Neuron (in vitro differentiated cells): ENCODE data around the gene NDUFS8.
A peak's percentile ranks its signal among the peaks of the same experiment; 100 is the strongest.

Experiments
- H2AFZ ChIP-seq: one replicate; pipeline ENCODE4 v1.6.1; 2013; ENCODE audit warnings: low read depth, mild to moderate bottlenecking, inconsistent platforms, low read length, moderate library complexity
- H3K27me3 ChIP-seq: one replicate; pipeline ENCODE4 v1.6.1; 2013; ENCODE audit warnings: low read length; ENCODE audit not compliant: insufficient read depth
- H3K36me3 ChIP-seq: one replicate; pipeline ENCODE4 v1.6.1; 2013; ENCODE audit warnings: low read length; ENCODE audit not compliant: insufficient read depth
- H3K4me1 ChIP-seq: one replicate; pipeline ENCODE4 v1.6.1; 2013; ENCODE audit warnings: low read length; ENCODE audit not compliant: insufficient read depth
- H3K4me3 ChIP-seq: 2 replicates; pipeline ENCODE4 v1.5.1; 2013; ENCODE audit warnings: mild to moderate bottlenecking, low read length, moderate library complexity
- H3K9me3 ChIP-seq: one replicate; pipeline ENCODE4 v1.6.1; 2013; ENCODE audit warnings: low read length

The NDUFS8 gene

GRCh38 chr11:68028802-68029545 lies 1.5 kb upstream of the NDUFS8 start:
- Histone ChIP-seq H3K27me3 (no peaks in the 10 kb centered on the region), H2AFZ (no peak overlapping the region), H3K4me3 (peak overlapping the region; percentile 90), H3K4me1 (peaks cover 14% of the 10 kb centered on the region), H3K9me3 (peaks cover 10% of the 10 kb centered on the region), H3K36me3 (peaks cover 13% of the 10 kb centered on the region)

GRCh38 chr11:68031144-68031464 lies 623 bp downstream of the NDUFS8 start:
- peaks cover 14% of the 10 kb centered on the region for H3K4me1 ChIP-seq
- H3K4me3 ChIP-seq, result peak overlapping the region; percentile 90
- H2AFZ ChIP-seq, result no peak overlapping the region
- H3K9me3 ChIP-seq, result no peaks in the 10 kb centered on the region
- H3K27me3 ChIP-seq, result no peaks in the 10 kb centered on the region
- H3K36me3 ChIP-seq, result peaks cover 21% of the 10 kb centered on the region

GRCh38 chr11:68032003-68032402 lies 1.5 kb downstream of the NDUFS8 start:
- Histone ChIP-seq H3K4me3 (peak overlapping the region; percentile 90), H3K4me1 (peaks cover 14% of the 10 kb centered on the region), H3K9me3 (no peaks in the 10 kb centered on the region), H3K27me3 (no peaks in the 10 kb centered on the region), H2AFZ (no peak overlapping the region), H3K36me3 (peaks cover 21% of the 10 kb centered on the region)

GRCh38 chr11:68032997-68033707 lies 2.7 kb downstream of the NDUFS8 start:
- H3K4me3 ChIP-seq, result no peak overlapping the region

GRCh38 chr11:68033708-68034045 lies 3.2 kb downstream of the NDUFS8 start:
- Histone ChIP-seq H3K9me3 (no peaks in the 10 kb centered on the region), H3K36me3 (peaks cover 21% of the 10 kb centered on the region), H2AFZ (no peak overlapping the region), H3K27me3 (no peaks in the 10 kb centered on the region), H3K4me3 (no peak overlapping the region), H3K4me1 (peaks cover 14% of the 10 kb centered on the region)

More at GRCh38 chr11:68032997-68033707, 2.7 kb downstream of the NDUFS8 start:
- H3K36me3 ChIP-seq, result peaks cover 21% of the 10 kb centered on the region
- no peak overlapping the region for H2AFZ ChIP-seq
- H3K9me3 ChIP-seq, result no peaks in the 10 kb centered on the region
- peaks cover 14% of the 10 kb centered on the region for H3K4me1 ChIP-seq
- no peaks in the 10 kb centered on the region for H3K27me3 ChIP-seq

- Histone ChIP-seq H3K4me1 (peaks cover 15% of the 10 kb centered on the region), H3K9me3 (no peaks in the 10 kb centered on the region), H3K4me3 (no peak overlapping the region), H3K36me3 (peaks cover 21% of the 10 kb centered on the region), H3K27me3 (no peaks in the 10 kb centered on the region), H2AFZ (no peak overlapping the region)
Observed at GRCh38 chr11:68035266-68035876, 4.9 kb downstream of the NDUFS8 start.

GRCh38 chr11:68036141-68036716 lies 5.7 kb downstream of the NDUFS8 start:
- Histone ChIP-seq H3K4me3 (no peak overlapping the region), H3K36me3 (peaks cover 21% of the 10 kb centered on the region), H3K9me3 (no peaks in the 10 kb centered on the region), H2AFZ (no peak overlapping the region), H3K4me1 (peaks cover 15% of the 10 kb centered on the region), H3K27me3 (no peaks in the 10 kb centered on the region)

- no peak overlapping the region for H2AFZ ChIP-seq
- no peak overlapping the region for H3K4me3 ChIP-seq
Observed at GRCh38 chr11:68036717-68037239, 6.3 kb downstream of the NDUFS8 start.

GRCh38 chr11:68037411-68038225 lies 7.1 kb downstream of the NDUFS8 start:
- Histone ChIP-seq H3K36me3 (peaks cover 21% of the 10 kb centered on the region), H3K4me3 (no peak overlapping the region), H3K9me3 (no peaks in the 10 kb centered on the region), H3K4me1 (peaks cover 9% of the 10 kb centered on the region), H3K27me3 (no peaks in the 10 kb centered on the region), H2AFZ (no peak overlapping the region)

More at GRCh38 chr11:68036717-68037239, 6.3 kb downstream of the NDUFS8 start:
- H3K27me3 ChIP-seq, result no peaks in the 10 kb centered on the region
- H3K4me1 ChIP-seq, result peaks cover 10% of the 10 kb centered on the region
- H3K36me3 ChIP-seq, result peaks cover 21% of the 10 kb centered on the region
- no peaks in the 10 kb centered on the region for H3K9me3 ChIP-seq

- Histone ChIP-seq H3K27me3 (no peaks in the 10 kb centered on the region), H3K4me3 (no peak overlapping the region), H3K9me3 (no peaks in the 10 kb centered on the region), H3K36me3 (peaks cover 14% of the 10 kb centered on the region), H3K4me1 (peaks cover 14% of the 10 kb centered on the region), H2AFZ (no peak overlapping the region)
Observed at GRCh38 chr11:68038226-68038717, 7.8 kb downstream of the NDUFS8 start.

- H3K9me3 ChIP-seq, result no peaks in the 10 kb centered on the region
- H2AFZ ChIP-seq, result no peak within 1 kb of the TSS
- H3K4me3 ChIP-seq, result no peak within 1 kb of the TSS
- H3K27me3 ChIP-seq, result no peaks in the 10 kb centered on the region
- peaks cover 9% of the 10 kb centered on the region for H3K36me3 ChIP-seq
- peaks cover 14% of the 10 kb centered on the region for H3K4me1 ChIP-seq
Observed at GRCh38 chr11:68038718-68039525, 8.4 kb downstream of the NDUFS8 start, which contains the start of gene TCIRG1. TCIRG1 (plus strand) TSS chr11:68039025; CDS start chr11:68041272, 2,247 bp downstream.
